A673 (cell line): ENCODE data around the gene PRRT2.

Source experiments
- EZH2 ChIP-seq: fragments of 200-600 bp; sonication (generic); IDR thresholded peaks from 2 replicates; pipeline ENCODE4 v1.6.1; 2017; ENCODE audit warnings: borderline replicate concordance, low read depth, mild to moderate bottlenecking, mixed read lengths, antibody characterized with exemption, low read length; ENCODE audit not compliant: poor library complexity, severe bottlenecking
- TF ChIP-seq, protein P1 (sequence below): fragments of 300-800, 200-600 bp; sonication (generic); conservative IDR thresholded peaks from 2 replicates; pipeline ENCODE4 v1.5.1; 2017; ENCODE audit warnings: low read depth, mild to moderate bottlenecking, antibody characterized with exemption, low read length, moderate library complexity, mixed read lengths

DNA sequence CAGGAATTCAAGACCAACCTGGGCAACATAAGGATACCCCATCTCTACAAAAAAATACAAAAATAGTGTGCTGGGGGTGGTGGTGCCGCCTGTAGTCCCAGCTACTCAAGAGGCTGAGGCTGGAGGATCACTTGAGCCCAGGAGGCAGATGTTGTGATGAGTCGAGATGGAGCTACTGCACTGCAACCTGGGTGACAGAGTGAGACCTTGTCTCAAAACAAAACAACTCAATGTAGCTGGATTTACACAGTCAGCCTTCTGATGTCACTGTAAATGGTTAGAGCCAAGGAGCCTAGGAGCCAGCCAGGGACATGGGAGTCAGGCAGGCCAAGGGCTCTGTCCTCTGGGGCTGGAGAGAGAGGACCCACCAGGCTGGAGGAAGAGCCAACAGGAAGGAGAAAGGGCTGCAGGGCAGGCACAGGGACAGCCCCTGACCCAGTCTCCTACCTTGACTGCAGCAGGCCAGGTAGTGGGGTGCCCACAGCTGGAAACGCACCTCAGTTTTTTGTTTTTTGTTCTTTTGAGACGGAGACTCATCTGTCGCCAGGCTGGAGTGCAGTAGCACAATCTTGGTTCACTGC is 42.6 kb downstream of the PRRT2 start:
- TF ChIP-seq EZH2, result no peak
- TF ChIP-seq, protein P1, sequence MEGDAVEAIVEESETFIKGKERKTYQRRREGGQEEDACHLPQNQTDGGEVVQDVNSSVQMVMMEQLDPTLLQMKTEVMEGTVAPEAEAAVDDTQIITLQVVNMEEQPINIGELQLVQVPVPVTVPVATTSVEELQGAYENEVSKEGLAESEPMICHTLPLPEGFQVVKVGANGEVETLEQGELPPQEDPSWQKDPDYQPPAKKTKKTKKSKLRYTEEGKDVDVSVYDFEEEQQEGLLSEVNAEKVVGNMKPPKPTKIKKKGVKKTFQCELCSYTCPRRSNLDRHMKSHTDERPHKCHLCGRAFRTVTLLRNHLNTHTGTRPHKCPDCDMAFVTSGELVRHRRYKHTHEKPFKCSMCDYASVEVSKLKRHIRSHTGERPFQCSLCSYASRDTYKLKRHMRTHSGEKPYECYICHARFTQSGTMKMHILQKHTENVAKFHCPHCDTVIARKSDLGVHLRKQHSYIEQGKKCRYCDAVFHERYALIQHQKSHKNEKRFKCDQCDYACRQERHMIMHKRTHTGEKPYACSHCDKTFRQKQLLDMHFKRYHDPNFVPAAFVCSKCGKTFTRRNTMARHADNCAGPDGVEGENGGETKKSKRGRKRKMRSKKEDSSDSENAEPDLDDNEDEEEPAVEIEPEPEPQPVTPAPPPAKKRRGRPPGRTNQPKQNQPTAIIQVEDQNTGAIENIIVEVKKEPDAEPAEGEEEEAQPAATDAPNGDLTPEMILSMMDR, result no peak
